ENCODE measurements around the gene KNOP1.
A peak's percentile ranks its signal among the peaks of the same experiment; 100 is the strongest.
"Not testable (repeated sequence)": the region's sequence is repeated elsewhere in the genome, so short reads cannot be mapped to it uniquely, and the experiment has no call there.

The KNOP1 gene

GRCh38 chr16:19718624-19718965 lies 568 bp upstream of the KNOP1 start:
- Histone ChIP-seq H3K27ac (peak overlapping the region; percentile 62), H3K4me3 (ENCODE audit: low read depth, low read length) (peak overlapping the region; percentile 94), H3K27me3 (replicated peaks) (no peaks in the 10 kb centered on the region), H3K36me3 (replicated peaks) (peaks cover 9% of the 10 kb centered on the region)
- TF ChIP-seq CTCF (IDR thresholded peaks at IDR 0.05; ENCODE audit: low read depth, low read length, missing control alignments) = no peak
- in situ Hi-C loops (cut with HindIII; ENCODE audit: low pct_ligation_motif_present, low sequenced_read_pairs) = no loop called here
- no peak for DNase-seq

GRCh38 chr16:19717314-19717713 lies 713 bp downstream of the KNOP1 start:
- Histone ChIP-seq H3K36me3 (replicated peaks) (peaks cover 14% of the 10 kb centered on the region), H3K4me3 (ENCODE audit: low read depth, low read length) (peak overlapping the region; percentile 94), H3K27me3 (replicated peaks) (no peaks in the 10 kb centered on the region), H3K27ac (peak overlapping the region; percentile 62)
- no peak for DNase-seq
- in situ Hi-C loops (cut with HindIII; ENCODE audit: low pct_ligation_motif_present, low sequenced_read_pairs) = no loop called here
- no peak for TF ChIP-seq CTCF (IDR thresholded peaks at IDR 0.05; ENCODE audit: low read depth, low read length, missing control alignments)

GRCh38 chr16:19716728-19717127 lies 1.3 kb downstream of the KNOP1 start:
- DNase-seq; in situ Hi-C loops (cut with HindIII; ENCODE audit: low pct_ligation_motif_present, low sequenced_read_pairs); H3K27me3 ChIP-seq (replicated peaks): not testable (repeated sequence)
- H3K36me3 ChIP-seq (replicated peaks) = peaks cover 14% of the 10 kb centered on the region
- peak overlapping the region; percentile 62 for H3K27ac ChIP-seq
- H3K4me3 ChIP-seq (ENCODE audit: low read depth, low read length) = peak overlapping the region; percentile 94

- no peak overlapping the region for H3K27ac ChIP-seq
- in situ Hi-C loops (cut with HindIII; ENCODE audit: low pct_ligation_motif_present, low sequenced_read_pairs) = no loop called here
- no peak for DNase-seq
- peaks cover 16% of the 10 kb centered on the region for H3K36me3 ChIP-seq (replicated peaks)
- no peaks in the 10 kb centered on the region for H3K27me3 ChIP-seq (replicated peaks)
- no peak overlapping the region for H3K4me3 ChIP-seq (ENCODE audit: low read depth, low read length)
- TF ChIP-seq CTCF (IDR thresholded peaks at IDR 0.05; ENCODE audit: low read depth, low read length, missing control alignments) = no peak
These were observed 1.8 kb downstream of the KNOP1 start for GRCh38 chr16:19716183-19716582.

GRCh38 chr16:19715566-19715965 lies 2.5 kb downstream of the KNOP1 start:
- TF ChIP-seq CTCF (IDR thresholded peaks at IDR 0.05; ENCODE audit: low read depth, low read length, missing control alignments) = no peak
- DNase-seq = no peak
- in situ Hi-C loops (cut with HindIII; ENCODE audit: low pct_ligation_motif_present, low sequenced_read_pairs) = no loop called here

GRCh38 chr16:19713697-19714096 lies 4.3 kb downstream of the KNOP1 start:
- peaks cover 25% of the 10 kb centered on the region for H3K36me3 ChIP-seq (replicated peaks)

More at GRCh38 chr16:19715566-19715965, 2.5 kb downstream of the KNOP1 start:
- Histone ChIP-seq H3K4me3 (ENCODE audit: low read depth, low read length) (no peak overlapping the region), H3K27ac (no peak overlapping the region), H3K36me3 (replicated peaks) (peaks cover 19% of the 10 kb centered on the region), H3K27me3 (replicated peaks) (no peaks in the 10 kb centered on the region)

More at GRCh38 chr16:19713697-19714096, 4.3 kb downstream of the KNOP1 start:
- in situ Hi-C loops (cut with HindIII; ENCODE audit: low pct_ligation_motif_present, low sequenced_read_pairs) = no loop called here
- H3K27ac ChIP-seq = no peak overlapping the region
- no peak overlapping the region for H3K4me3 ChIP-seq (ENCODE audit: low read depth, low read length)
- DNase-seq = no peak
- no peak for TF ChIP-seq CTCF (IDR thresholded peaks at IDR 0.05; ENCODE audit: low read depth, low read length, missing control alignments)
- H3K27me3 ChIP-seq (replicated peaks) = no peaks in the 10 kb centered on the region
